ENCODE data around the gene DAGLA. TPM values are rescaled to one million over a fixed set of nuclear protein-coding genes. Genes with fewer than 3 reads are reported as not detected.

Gene DAGLA
- total RNA-seq, 1 donor from 2014 or later, result 0.25 TPM

GRCh38 chr11:61793083-61793828 is 113.1 kb downstream of the DAGLA start:
- intact Hi-C loops (cut with micrococcal nuclease), result loop anchor here (2.0 to 10.0 kb wide), 7 partner anchors 96 to 1879 kb away; partner anchors contain the start of genes ATL3, CPSF7, GANAB and PRPF19

DNA sequence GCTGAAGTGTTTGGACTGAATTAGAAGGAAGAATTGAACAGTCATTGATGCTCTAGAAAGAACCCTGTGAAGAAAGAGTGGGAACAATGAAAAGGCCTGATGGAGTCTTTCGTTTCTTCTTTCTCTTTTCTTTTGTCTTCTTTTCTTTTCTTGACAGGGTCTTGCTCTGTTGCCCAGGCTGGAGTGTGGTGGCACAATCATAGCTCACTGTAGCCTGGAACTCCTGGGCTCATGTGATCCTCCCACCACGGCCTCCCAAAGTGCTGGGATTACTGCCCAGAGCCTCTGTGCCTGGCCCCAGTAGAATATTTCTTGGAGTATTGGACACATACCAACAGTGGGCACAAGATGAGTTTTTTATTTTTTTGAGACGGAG is 113.6 kb downstream of the DAGLA start:
- intact Hi-C loops (cut with micrococcal nuclease), result loop anchor here (2.0 to 10.0 kb wide), 7 partner anchors 97 to 1878 kb away; partner anchors contain the start of genes ATL3, CPSF7, GANAB and PRPF19

DNA sequence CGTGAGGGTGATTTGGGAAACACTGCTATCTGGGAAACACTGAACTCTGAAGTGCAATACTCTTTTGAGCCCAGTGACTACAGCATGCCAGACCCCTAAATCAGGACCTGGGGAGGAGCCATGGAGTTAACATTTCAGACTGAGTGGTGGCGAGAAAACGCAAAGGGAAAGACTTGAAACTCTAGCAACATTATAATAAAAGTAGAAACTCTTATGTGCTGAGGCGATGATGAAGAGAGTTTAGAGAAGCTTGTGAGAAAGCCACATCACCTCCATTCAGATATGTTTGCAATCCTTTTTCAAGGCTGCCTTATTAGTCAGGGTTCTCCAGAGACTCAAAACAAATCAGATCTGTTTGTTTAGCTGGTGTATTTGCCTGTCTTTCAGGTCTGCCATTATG is 114.4 kb downstream of the DAGLA start:
- intact Hi-C loops (cut with micrococcal nuclease), result loop anchor here (5.0 to 10.0 kb wide), 4 partner anchors 97 to 1878 kb away; partner anchors contain the start of genes ATL3 and PRPF19

DNA sequence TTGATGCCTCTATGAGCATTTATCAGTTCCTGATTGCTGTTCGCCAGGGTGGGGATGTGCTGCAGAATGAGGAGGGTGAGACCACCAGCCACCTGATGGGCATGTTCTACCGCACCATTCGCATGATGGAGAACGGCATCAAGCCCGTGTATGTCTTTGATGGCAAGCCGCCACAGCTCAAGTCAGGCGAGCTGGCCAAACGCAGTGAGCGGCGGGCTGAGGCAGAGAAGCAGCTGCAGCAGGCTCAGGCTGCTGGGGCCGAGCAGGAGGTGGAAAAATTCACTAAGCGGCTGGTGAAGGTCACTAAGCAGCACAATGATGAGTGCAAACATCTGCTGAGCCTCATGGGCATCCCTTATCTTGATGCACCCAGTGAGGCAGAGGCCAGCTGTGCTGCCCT is 115.3 kb downstream of the DAGLA start:
- intact Hi-C loops (cut with micrococcal nuclease), result loop anchor here (10.0 kb wide), 2 partner anchors 759 to 891 kb away; partner anchors contain the start of gene PRPF19

- intact Hi-C loops (cut with micrococcal nuclease), result loop anchor here (10.0 kb wide), 2 partner anchors 759 to 891 kb away; partner anchors contain the start of gene PRPF19
Measured at GRCh38 chr11:61795876-61796526, 115.8 kb downstream of the DAGLA start.

Other genes starting within 250 kb of the DAGLA start
- not detected in 2 replicates for gene LRRC10B, start 171.6 kb upstream of the DAGLA start, total RNA-seq
- not detected in 2 replicates for gene SYT7, start 99.3 kb upstream of the DAGLA start, total RNA-seq
- gene MYRF, start 72.2 kb downstream of the DAGLA start, total RNA-seq, result 0.83 and 1.3 TPM in 2 replicates
- 171 and 173 TPM in 2 replicates for gene TMEM258, start 112.2 kb downstream of the DAGLA start, total RNA-seq
- 96.3 and 104 TPM in 2 replicates for gene FEN1, start 112.5 kb downstream of the DAGLA start, total RNA-seq
- 70.0 and 71.6 TPM in 2 replicates for gene FADS1, start 136.6 kb downstream of the DAGLA start, total RNA-seq
- 232 and 234 TPM in 2 replicates for gene FADS2, start 147.9 kb downstream of the DAGLA start, total RNA-seq
- 7.1 and 9.6 TPM in 2 replicates for gene FADS3, start 211.2 kb downstream of the DAGLA start, total RNA-seq
- gene RAB3IL1, start 237.2 kb downstream of the DAGLA start, total RNA-seq, result 0.34 and 0.41 TPM in 2 replicates